HCT116 (cell line): Measurements from ENCODE around the gene HSPA2. TPM values are rescaled to one million over a fixed set of nuclear protein-coding genes. Genes with fewer than 3 reads are reported as not detected.

Experiments used
- ATAC-seq: fragments of 200-7000 bp; cut with Tn5 transposase; 2 replicates; pipeline ENCODE4 v1.9.1; 2020; ENCODE audit warnings: mild to moderate bottlenecking, moderate library complexity
- BruUV-seq: library from RNA; stranded (reverse); fragments of 400-500 nt; replicated peaks from 2 replicates; lab custom pipeline; 2021; lab: Mats Ljungman, UMichigan
- CTCF ChIA-PET: fragments of 300-600 bp; sonication (Branson Sonifier 250); formaldehyde crosslinking; loops from one replicate; lab custom pipeline; 2021; ENCODE audit warnings: antibody characterized with exemption; lab: Charles Lee
- POLR2A ChIA-PET: fragments of 300-600, 350-600 bp; sonication (Branson Sonifier 250); formaldehyde crosslinking; loops from one replicate; lab custom pipeline; 2021; ENCODE audit warnings: antibody characterized with exemption; lab: Charles Lee
- RAD21 ChIA-PET, 2 experiments: fragments of 300-600 bp; sonication (Branson Sonifier 250); formaldehyde crosslinking; loops; one replicate each; lab custom pipeline; 2023; ENCODE audit warnings: low total read pairs in 2 of 2; ENCODE audit not compliant: uncharacterized antibody in 2 of 2, unreplicated experiment in 2 of 2, low non-redundant PET in 1 of 2; lab: Charles Lee
- DNase-seq: peaks from one replicate; pipeline ENCODE4 v3.0.0-alpha.2; 2010; ENCODE audit warnings: low read depth, low spot score
- H2AFZ ChIP-seq: fragments of 200-600 bp; shearing (Covaris generic), sonication (generic); 2 replicates; pipeline ENCODE4 v1.6.1; 2017; ENCODE audit warnings: low read depth, mixed run types, mixed read lengths, antibody characterized with exemption, low read length; ENCODE audit not compliant: poor library complexity, severe bottlenecking
- H3K27ac ChIP-seq: 2 replicates; pipeline ENCODE4 v1.5.1; 2012; ENCODE audit warnings: low read depth, low read length
- H3K27me3 ChIP-seq: fragments of 200-600 bp; sonication (generic); 2 replicates; pipeline ENCODE4 v1.6.1; 2016; ENCODE audit warnings: mixed run types, low read length, mixed read lengths; ENCODE audit not compliant: insufficient read depth
- H3K36me3 ChIP-seq, 2 experiments: fragments of 200-500 bp in 1 of 2; fragments of 200-600 bp in 1 of 2; sonication (Bioruptor generic) in 1 of 2; sonication (generic) in 1 of 2; 2 replicates each; pipeline versions ENCODE4 v1.5.1 to v1.6.1; 2014 to 2016; ENCODE audit warnings: low read length in 2 of 2, inconsistent platforms in 1 of 2, mixed read lengths in 1 of 2, mixed run types in 1 of 2; ENCODE audit not compliant: insufficient read depth in 2 of 2, control insufficient read depth in 1 of 2
- H3K4me1 ChIP-seq, 2 experiments: fragments of 200-600 bp in 1 of 2; sonication (generic) in 1 of 2; 2 replicates each; pipeline versions ENCODE4 v1.5.1 to v1.6.1; 2012 to 2017; ENCODE audit warnings: low read length in 2 of 2, inconsistent platforms in 1 of 2, mild to moderate bottlenecking in 1 of 2, mixed read lengths in 1 of 2, mixed run types in 1 of 2, moderate library complexity in 1 of 2; ENCODE audit not compliant: insufficient read depth in 2 of 2, control insufficient read depth in 1 of 2
- H3K4me2 ChIP-seq: fragments of 200-600 bp; sonication (generic); 2 replicates; pipeline ENCODE4 v1.6.1; 2017; ENCODE audit warnings: mixed run types, low read length, mixed read lengths
- H3K4me3 ChIP-seq, 2 experiments: fragments of 200-600 bp in 1 of 2; sonication (generic) in 1 of 2; replicated peaks in 1 of 2; 2 replicates each; pipeline ENCODE4 v1.5.1; 2011 to 2016; ENCODE audit warnings: low read length in 2 of 2, control low read depth in 1 of 2, low read depth in 1 of 2, mild to moderate bottlenecking in 1 of 2, mixed read lengths in 1 of 2, mixed run types in 1 of 2
- H3K79me2 ChIP-seq: fragments of 200-600 bp; sonication (generic); 2 replicates; pipeline ENCODE4 v1.6.1; 2017; ENCODE audit warnings: mild to moderate bottlenecking, mixed run types, low read length, moderate library complexity, mixed read lengths; ENCODE audit not compliant: insufficient read depth
- H3K9ac ChIP-seq: fragments of 200-600 bp; sonication (generic); 2 replicates; pipeline ENCODE4 v1.6.1; 2016; ENCODE audit warnings: low read length, mixed read lengths
- H3K9me2 ChIP-seq: fragments of 200-600 bp; sonication (generic), shearing (Covaris generic); 2 replicates; pipeline ENCODE4 v1.6.1; 2017; ENCODE audit warnings: mixed run types, mild to moderate bottlenecking, moderate library complexity; ENCODE audit not compliant: insufficient read depth
- H3K9me3 ChIP-seq, 2 experiments: fragments of 200-500 bp in 1 of 2; fragments of 200-600 bp in 1 of 2; sonication (Bioruptor generic) in 1 of 2; sonication (generic) in 1 of 2; 2 replicates each; pipeline ENCODE4 v1.6.1; 2014 to 2017; ENCODE audit warnings: low read length in 2 of 2, mixed read lengths in 2 of 2, inconsistent platforms in 1 of 2, low read depth in 1 of 2, mild to moderate bottlenecking in 1 of 2, mixed run types in 1 of 2, moderate library complexity in 1 of 2; ENCODE audit not compliant: control insufficient read depth in 1 of 2, insufficient read depth in 1 of 2
- H4K20me1 ChIP-seq: fragments of 200-600 bp; sonication (generic), shearing (Covaris generic); 2 replicates; pipeline ENCODE4 v1.6.1; 2017; ENCODE audit warnings: mixed run types, mild to moderate bottlenecking, moderate library complexity; ENCODE audit not compliant: insufficient read depth
- ATF3 ChIP-seq: IDR thresholded peaks from 2 replicates; pipeline ENCODE4 v1.6.1; 2012
- EGR1 ChIP-seq: IDR thresholded peaks from 2 replicates; pipeline ENCODE4 v1.6.1; 2012; ENCODE audit warnings: low read depth
- EZH2 ChIP-seq: fragments of 200-600 bp; sonication (generic); IDR thresholded peaks from 2 replicates; pipeline ENCODE4 v1.6.1; 2017; ENCODE audit warnings: antibody characterized with exemption, mixed run types
- JUND ChIP-seq: IDR thresholded peaks from 2 replicates; pipeline ENCODE4 v1.6.1; 2012
- MAX ChIP-seq: IDR thresholded peaks from 2 replicates; pipeline ENCODE4 v1.6.1; 2012
- POLR2AphosphoS5 ChIP-seq: IDR thresholded peaks from 2 replicates; pipeline ENCODE4 v1.6.1; 2011; ENCODE audit warnings: mild to moderate bottlenecking, low read depth, low read length, moderate library complexity
- ZBTB33 ChIP-seq: IDR thresholded peaks from 2 replicates; pipeline ENCODE4 v1.6.1; 2011; ENCODE audit warnings: mild to moderate bottlenecking, low read length, moderate library complexity; ENCODE audit not compliant: insufficient replicate concordance; ENCODE audit errors: extremely low read depth
- ZNF274 ChIP-seq: fragments of 200-500 bp; sonication (Bioruptor generic); IDR thresholded peaks from 2 replicates; pipeline ENCODE4 v1.6.1; 2014; ENCODE audit warnings: mild to moderate bottlenecking, low read depth, low read length, inconsistent platforms
- intact Hi-C: fragments of 100-400 bp; cut with micrococcal nuclease; formaldehyde crosslinking; loops from 2 replicates; pipeline ENCODE4 v1.10.0; 2022
- total RNA-seq: library from RNA; stranded (reverse); gene quantifications from one replicate; pipeline ENCODE4 v1.2.1, GENCODE V29; 2021; ENCODE audit not compliant: unreplicated experiment

Gene HSPA2
- total RNA-seq, 1 experiment from 2014 or later: 2.5 TPM

GRCh38 chr14:64581363-64581762, 40.8 kb downstream of the HSPA2 start:
- intact Hi-C loops: no loop called here
- Histone ChIP-seq H3K4me1 (peaks cover 0 to 7% of the 10 kb centered on the region in 2 experiments; a peak in 1 of 4 replicates), H3K9me3 (no peaks in the 10 kb centered on the region), H3K9ac (no peak overlapping the region), H3K9me2 (no peaks in the 10 kb centered on the region), H3K4me2 (no peak overlapping the region), H3K36me3 (no peaks in the 10 kb centered on the region), H4K20me1 (no peaks in the 10 kb centered on the region), H3K4me3 (no peak overlapping the region), H3K27me3 (no peaks in the 10 kb centered on the region), H2AFZ (no peak overlapping the region), H3K79me2 (no peaks in the 10 kb centered on the region), H3K27ac (no peak overlapping the region)
- ATAC-seq (no peak), DNase-seq (no peak)
- POLR2A ChIA-PET: no interaction called here
- CTCF ChIA-PET: interaction anchor here (0.9 kb wide), 1 partner anchor 55 kb away, joined by 8 read pairs; no protein-coding TSS in a partner anchor
- BruUV-seq: no TSS peak
- TF ChIP-seq POLR2AphosphoS5 (no peak), ATF3 (no peak), JUND (no peak), EZH2 (no peak), ZNF274 (no peak), MAX (no peak), EGR1 (no peak), ZBTB33 (no peak)
- TF ChIP-seq, all 23 proteins: peak for 0
- RAD21 ChIA-PET: no interaction called here
